Activated CD4-positive, alpha-beta T cell treated with anti-CD3 and anti-CD28 coated beads, Interleukin-2, Interleukin-6, amounts not matched to agents 100 ng/mL and 50 ng/mL, durations not matched to agents 16 hours and 8 hours (primary cell): ENCODE results near the gene SCN3A.
A peak's percentile ranks its signal among the peaks of the same experiment; 100 is the strongest.

Source experiments
- DNase-seq: peaks from one replicate; pipeline ENCODE4 v3.0.0-alpha.2; 2020

Gene SCN3A

GRCh38 chr2:165109915-165110314 is 93.9 kb downstream of the SCN3A start:
- DNase-seq, result no peak

DNA sequence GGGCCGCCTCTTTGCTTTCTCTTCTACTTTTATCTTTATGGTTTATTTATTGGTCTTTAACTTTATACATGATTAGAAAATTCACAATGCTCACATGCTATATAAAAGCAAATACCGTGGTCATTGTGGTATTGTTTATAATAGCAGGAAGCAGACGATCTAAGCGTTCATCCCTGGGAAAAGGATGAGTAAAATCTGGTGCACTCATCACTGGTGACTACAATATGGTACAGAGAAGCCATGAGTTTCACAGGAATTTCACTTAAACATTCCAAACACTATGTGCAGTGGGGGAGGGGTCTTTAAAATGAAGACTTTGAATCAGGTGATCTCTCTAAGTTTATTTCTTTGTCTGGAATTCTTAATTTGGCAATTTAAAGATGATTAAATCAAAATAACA is 97.9 kb downstream of the SCN3A start:
- DNase-seq, result no peak

- DNase-seq, result no peak
Observed at GRCh38 chr2:165087933-165088901, 115.6 kb downstream of the SCN3A start.

GRCh38 chr2:165086337-165086736 is 117.5 kb downstream of the SCN3A start:
- DNase-seq, result no peak

GRCh38 chr2:165083326-165083725 is 120.5 kb downstream of the SCN3A start:
- no peak for DNase-seq

GRCh38 chr2:165082479-165082878 is 121.4 kb downstream of the SCN3A start:
- no peak for DNase-seq

DNA sequence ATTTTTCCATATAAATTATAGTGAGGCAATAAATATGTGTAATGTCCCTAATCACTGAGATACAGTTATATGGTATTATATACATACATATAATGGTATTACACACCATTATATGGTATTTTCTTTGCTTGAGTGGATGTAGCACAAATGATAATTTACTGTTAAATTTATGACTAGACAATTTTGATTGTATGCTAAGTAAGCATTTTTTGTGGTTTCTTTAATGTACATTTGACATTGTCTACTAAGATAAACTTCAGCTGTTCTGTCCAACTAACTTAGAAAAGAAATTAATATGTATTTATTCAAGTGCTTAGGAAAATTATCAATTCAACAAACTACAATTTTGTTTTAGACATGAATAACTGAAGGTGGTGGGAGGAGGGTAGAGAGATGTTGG is 122.6 kb downstream of the SCN3A start:
- no peak for DNase-seq

DNA sequence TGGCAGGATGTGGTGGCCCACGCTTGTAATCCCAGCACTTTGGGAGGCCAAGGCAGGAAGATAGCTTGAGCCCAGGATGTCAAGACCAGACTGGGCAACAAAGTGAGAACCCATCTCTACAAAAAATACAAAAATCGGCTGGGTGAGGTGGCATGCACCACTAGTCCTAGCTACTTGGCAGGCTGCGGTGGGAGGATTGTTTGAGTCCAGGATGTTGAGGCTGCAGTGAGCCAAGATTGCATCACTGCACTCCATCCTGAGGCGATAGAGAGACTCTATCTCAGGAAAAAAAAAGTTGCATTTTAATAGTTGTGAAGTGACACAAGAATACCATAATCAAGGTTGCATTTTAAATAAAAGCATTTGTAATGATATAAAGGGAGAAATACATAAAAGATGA is 124.4 kb downstream of the SCN3A start:
- no peak for DNase-seq

DNA sequence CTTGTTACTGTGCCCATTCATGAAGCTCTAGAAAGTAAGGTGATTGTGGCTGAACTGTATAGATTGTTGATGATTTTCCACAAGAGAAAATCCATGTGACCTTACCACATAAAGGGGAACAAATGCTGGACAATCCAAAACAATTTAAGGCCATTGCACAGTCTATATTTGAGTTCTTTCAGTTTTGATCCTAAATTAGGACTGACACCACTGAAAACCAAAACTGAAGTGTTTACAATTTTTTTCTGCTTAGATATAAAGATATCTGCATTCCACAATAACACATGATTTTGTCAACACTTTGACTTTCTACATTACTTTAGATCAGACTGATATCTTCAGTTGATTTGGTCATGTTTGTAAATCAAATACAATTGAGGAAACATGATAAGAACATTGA is 124.9 kb downstream of the SCN3A start:
- no peak for DNase-seq

DNA sequence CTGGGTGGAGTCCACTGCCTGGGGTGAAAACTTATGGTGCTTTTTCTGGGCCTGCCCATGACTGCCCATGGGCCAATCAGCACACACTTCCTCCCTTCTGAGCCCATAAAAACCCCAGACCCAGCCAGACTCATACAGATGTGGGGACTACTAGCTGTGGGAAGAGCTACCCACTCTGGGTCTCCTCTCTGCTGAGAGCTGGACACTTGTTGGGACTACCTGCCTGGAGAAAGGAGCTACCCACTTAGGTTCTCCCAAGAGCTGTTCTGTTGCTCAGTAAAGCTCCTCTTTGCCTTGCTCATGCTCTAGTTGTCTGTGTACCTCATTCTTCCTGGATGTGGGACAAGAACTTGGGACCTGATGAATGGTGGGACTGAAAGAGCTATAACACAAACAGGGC is 129.0 kb downstream of the SCN3A start:
- DNase-seq, result no peak

GRCh38 chr2:165074323-165074722 is 129.5 kb downstream of the SCN3A start:
- no peak for DNase-seq

DNA sequence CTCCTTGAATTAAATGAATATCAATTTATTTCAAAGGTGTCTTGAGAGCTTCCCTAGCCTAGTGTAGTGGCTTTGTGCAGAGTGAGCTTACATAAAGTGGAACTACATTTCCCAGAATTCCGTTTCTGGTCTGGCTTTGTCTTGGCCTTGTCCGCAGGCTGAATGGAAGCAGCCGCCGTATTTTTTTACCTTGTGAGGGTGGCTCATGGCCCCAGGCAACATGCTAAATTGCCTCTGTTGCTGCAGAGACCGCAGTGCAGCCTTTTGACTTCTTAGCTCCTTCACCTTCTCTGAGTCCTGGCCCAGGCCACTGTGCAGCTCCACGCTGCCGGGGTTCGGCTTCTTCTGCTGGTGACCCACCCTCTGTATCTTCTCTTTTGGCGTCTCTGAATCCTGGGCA is 133.8 kb downstream of the SCN3A start:
- no peak for DNase-seq

DNA sequence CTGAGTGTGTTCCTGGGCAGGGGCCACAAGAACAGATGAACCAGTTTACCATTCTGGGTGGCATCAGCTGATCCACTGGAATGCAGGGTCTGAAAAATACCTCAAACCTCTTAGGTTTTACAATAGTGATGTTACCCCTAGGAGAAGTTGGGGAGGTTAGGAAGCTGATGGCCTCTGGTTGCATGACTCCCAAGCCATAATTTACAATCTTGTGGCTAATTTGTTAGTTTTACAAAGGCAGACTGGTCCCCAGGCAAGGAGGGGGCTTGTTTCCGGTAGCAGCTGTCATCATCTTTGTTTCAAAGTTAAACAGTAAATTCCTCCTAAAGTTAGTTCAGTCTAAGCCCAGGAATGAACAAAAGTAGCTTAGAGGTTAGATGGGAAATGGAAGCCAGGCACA is 134.7 kb downstream of the SCN3A start:
- no peak for DNase-seq

GRCh38 chr2:165068487-165068757 is 135.4 kb downstream of the SCN3A start:
- DNase-seq, result no peak

GRCh38 chr2:165067643-165068486 is 136.0 kb downstream of the SCN3A start:
- no peak for DNase-seq

DNA sequence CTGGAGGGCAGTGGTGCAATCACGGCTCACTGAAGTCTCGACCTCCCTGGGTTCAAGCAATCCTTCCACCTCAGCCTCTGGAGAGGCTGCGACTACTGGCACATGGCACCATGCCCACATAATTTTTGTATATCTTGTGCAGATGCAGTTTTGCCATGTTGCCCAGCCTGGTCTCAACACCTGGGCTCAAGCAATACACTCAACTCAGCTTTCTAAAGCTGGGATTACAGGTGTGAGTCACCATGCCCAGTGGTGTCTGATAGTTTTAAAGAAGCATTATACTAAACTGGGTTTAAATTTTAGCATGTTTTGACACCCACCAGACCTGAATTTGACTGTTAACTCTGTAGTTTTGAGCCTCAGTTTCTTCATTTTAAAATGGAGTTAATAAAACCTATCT is 139.1 kb downstream of the SCN3A start:
- no peak for DNase-seq

DNA sequence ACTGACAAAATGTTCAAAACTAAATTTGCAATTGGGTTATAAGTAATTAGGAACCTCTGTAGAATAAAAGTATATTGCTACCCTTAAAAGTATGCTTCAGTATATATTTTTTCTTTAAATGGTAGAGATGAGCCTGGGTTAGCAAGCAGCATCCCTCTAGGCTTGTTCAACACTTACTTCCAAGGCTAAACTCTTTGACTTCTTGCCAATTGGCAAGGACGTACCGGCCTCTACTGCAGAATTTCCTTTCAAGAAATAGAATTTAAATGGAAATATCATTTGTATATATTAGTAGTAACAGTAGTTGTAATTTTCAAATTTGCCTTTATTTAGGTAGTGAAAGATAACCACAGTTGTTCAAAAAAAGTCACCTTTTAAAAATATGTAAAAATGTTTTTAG is 143.4 kb downstream of the SCN3A start:
- DNase-seq, result no peak

GRCh38 chr2:165058476-165059265 is 145.2 kb downstream of the SCN3A start:
- no peak for DNase-seq

- no peak for DNase-seq
Observed at GRCh38 chr2:165057931-165058330, 145.9 kb downstream of the SCN3A start.

DNA sequence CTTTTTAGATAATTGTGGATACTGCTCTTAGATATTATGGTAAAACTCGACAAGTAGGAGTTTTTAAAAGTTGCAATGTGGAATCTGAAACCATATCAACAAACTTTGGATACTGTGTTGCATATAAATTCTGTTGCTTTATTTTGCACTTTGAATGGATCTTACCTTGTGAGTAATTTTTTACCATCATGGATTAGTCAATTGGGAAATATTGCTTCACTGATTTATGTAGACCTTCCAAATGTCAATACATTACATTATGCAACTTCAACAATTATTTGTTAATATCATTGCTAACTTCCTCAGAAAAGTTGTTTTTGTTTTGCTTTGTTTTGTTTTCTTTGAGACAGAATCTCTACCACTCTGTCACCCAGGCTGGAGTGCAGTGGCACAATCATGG is 146.5 kb downstream of the SCN3A start:
- no peak for DNase-seq

DNA sequence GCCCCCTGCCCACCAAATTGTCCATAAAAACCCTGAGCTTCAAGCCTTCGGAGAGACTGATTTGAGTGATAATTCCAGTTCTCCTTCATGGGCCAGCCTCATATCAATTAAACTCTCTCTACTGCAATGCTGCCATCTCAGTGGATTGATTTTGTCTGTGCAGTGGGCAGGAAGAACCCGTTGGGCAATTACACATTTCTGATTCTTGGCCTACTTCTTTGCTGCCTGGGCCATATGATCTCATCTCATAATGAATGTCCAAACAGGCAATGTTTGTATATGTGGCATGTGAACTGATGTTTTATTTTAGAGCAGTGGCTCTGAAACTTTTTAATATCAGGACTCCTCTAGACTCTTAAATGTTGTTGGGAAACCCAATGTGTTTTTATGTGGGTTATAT is 147.3 kb downstream of the SCN3A start:
- no peak for DNase-seq

DNA sequence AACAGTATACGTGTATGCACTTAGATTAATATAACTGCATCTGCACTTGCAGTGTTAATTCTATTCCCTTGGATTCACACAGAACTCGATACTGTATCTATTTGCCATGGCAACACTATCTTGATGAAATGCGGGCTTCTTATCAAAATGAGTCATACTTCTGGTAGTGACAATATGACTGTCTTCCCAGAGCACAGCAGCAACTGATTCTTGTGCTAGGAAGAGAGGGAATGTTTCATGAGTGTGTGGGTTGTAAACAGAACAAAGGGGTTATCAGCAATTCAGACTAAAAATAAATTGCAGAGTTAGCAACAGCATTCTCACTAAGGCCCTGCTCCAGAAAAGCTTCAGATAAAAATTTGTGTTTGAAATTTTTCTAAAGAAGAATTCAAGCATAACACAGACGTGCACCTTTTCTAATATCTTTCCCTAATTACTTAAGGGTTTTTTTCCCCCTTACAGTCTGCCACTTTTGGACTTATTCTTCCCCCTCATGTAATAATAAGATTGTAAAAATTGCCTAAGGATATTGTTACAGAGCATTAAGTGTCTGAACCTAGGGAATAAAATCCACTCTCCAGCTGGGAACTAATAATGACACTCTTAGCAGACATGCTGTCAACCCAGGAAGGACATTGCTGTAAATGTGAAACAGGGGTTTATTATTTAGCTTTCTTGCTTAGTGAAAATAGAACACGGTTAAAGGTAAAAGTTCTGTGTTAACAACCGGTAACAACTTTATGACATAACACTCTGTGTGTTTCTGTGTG is 148.6 kb downstream of the SCN3A start:
- DNase-seq, result peak; percentile 57

- DNase-seq, result peak; percentile 7
Observed at GRCh38 chr2:165054652-165055051, 149.2 kb downstream of the SCN3A start.
